Measurements from ENCODE around the gene HBS1L. TPM values are rescaled to one million over a fixed set of nuclear protein-coding genes. Genes with fewer than 3 reads are reported as not detected.
"Not testable (repeated sequence)": the region's sequence is repeated elsewhere in the genome, so short reads cannot be mapped to it uniquely, and the experiment has no call there.

HBS1L gene
- polyA plus RNA-seq, 3 donors = 77.3 to 88.0 (median 82.5) TPM

DNA sequence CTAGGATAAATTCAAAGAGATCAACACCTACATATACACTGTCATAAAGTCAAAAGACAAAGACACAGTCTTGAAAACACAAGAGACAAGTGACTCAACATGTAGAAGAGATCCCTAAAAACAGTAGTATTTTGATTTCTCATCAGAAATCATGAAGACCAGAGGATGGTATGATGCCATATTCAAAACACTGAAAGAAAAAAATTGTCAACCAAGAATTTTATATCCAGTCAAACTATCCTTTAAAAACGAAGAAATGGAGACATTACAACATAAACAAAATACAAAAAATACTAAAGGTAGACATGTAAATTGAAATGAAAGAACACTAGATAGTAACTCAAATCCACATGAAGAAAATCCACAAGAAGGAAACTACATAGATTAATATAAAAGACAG, 27.3 kb upstream of the HBS1L start:
- no peak for DNase-seq (ENCODE audit: low read depth in 3 of 3, low spot score in 2 of 3)

DNA sequence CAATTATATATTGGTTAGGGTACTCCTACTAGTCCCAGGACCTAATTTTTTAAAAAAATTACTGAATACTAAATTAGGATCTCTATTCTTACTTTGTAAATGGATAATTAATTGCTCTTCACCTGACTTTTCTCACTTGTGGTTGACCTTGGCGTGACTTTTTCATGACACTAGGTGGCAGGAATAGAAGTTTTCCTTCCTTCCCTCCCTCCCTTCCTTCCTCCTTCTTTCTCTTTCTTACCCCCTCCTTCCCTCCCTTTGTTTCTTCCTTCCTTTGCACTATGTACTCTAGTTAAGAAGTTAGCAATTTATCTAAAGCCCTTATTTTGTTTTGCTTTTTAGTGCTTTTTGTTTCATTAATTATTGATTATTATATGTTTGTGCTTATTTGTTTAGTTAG, 20.4 kb upstream of the HBS1L start:
- DNase-seq (ENCODE audit: low read depth in 3 of 3, low spot score in 2 of 3) = no peak

DNA sequence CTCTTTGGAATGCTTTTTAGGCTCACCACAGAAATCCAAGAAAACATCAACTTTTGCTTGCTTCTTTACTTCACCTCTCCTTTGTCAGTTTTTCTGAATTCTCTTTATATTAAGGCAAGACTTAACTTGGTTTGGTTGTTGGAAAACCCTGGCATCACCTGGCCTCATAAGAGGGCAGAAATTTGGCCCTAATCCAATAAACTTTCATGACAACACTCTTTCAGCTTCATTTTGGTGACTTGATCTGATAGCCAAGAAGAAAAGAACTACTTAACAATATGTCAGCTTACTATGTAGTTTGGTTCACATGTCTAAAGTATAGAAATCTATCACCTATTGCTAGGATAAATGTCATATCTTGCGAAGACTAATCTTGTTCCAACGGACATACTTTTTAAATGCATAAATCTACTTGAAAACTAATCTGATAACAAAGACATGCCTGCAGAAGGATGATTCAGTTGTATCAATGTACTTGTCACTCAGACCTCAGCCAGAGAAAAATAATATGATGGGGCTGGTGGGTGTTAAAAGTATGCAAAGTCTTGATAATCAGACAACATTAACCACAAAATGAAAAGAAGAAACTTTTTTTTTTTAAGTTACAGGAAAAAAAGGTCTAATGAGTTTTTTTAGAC, 19.3 kb upstream of the HBS1L start:
- DNase-seq (ENCODE audit: low read depth in 3 of 3, low spot score in 2 of 3) = no peak

DNA sequence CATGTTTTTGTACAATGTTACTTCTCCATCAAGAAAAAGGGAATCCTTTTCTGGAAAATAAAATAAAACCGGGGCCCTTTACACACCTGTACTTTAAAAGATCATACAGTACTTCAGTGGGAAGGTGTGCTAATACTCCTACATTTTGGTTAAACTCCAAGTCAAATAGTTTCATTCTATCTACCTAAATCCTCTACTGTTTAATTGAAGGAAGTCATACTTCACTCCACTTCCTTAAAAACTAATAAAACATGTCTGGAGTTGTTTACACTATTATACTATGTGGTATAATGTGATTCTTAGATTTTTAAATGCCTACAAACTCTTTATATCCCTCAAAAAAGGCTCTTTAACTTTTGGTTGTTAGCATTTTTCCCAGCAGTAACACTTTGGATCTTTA, 18.6 kb upstream of the HBS1L start:
- DNase-seq (ENCODE audit: low read depth in 3 of 3, low spot score in 2 of 3) = no peak

- DNase-seq (ENCODE audit: low read depth in 3 of 3, low spot score in 2 of 3) = no peak
Measured at GRCh38 chr6:135072753-135073152, 18.1 kb upstream of the HBS1L start.

GRCh38 chr6:135071541-135071940, 16.9 kb upstream of the HBS1L start:
- no peak for DNase-seq (ENCODE audit: low read depth in 3 of 3, low spot score in 2 of 3)

DNA sequence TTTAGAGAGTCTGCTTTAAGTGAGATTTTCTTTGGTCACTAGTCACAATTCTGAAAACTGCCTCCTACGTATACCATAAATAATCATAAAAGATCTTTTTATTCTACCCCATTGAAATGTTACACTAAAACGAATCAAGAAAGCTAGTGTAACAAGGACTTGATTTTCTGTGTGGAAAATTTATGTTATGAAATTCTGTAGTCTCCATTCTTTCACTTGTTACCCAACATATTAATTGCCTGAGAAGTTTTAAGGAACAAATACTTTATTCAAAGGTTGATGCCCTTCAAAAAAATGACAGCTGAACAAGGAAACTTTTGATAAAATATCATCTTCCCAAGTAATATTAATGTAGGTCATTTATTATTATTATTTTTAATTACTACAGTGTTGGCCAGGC, 13.3 kb upstream of the HBS1L start:
- no peak for DNase-seq (ENCODE audit: low read depth in 3 of 3, low spot score in 2 of 3)

DNA sequence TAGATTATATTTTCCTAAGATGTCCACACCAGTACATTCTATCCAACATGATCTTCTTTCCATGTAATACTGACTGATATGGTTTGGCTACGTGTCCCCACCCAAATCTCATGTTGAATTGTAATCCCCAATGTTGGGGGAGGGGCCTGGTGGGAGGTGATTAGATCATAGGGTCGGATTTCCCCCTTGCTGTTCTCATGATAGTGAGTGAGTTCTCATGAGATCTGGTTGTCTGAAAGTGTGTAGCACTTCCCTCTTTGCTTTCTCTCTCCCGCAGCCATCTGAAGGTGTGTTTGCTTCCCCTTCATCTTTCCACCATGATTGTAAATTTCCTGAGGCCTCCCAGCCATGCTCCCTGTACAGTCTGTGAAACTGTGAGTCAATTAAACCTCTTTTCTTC, 12.2 kb upstream of the HBS1L start:
- no peak for DNase-seq (ENCODE audit: low read depth in 3 of 3, low spot score in 2 of 3)

- DNase-seq (ENCODE audit: low read depth in 3 of 3, low spot score in 2 of 3) = no peak
Measured at GRCh38 chr6:135066397-135066796, 11.8 kb upstream of the HBS1L start.

DNA sequence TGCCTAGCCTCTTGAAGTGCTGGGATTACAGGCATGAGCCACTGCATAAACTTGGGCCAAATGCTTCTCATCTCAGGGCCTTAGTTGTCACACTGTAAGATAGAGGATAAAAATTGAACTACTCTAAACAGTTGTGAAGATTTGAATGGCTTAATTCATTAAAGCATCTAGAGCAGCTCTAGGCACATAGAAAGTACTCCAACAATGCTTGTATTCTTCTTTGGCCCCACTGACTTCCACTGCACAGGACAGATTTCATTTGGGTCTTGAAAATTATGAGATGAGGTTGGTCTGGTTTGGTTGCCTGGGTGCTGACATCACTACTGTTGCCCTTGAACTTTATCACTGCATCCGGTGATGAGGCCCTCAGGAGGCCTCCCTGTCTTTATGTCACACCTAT, 10.0 kb upstream of the HBS1L start:
- no peak for DNase-seq (ENCODE audit: low read depth in 3 of 3, low spot score in 2 of 3)

DNA sequence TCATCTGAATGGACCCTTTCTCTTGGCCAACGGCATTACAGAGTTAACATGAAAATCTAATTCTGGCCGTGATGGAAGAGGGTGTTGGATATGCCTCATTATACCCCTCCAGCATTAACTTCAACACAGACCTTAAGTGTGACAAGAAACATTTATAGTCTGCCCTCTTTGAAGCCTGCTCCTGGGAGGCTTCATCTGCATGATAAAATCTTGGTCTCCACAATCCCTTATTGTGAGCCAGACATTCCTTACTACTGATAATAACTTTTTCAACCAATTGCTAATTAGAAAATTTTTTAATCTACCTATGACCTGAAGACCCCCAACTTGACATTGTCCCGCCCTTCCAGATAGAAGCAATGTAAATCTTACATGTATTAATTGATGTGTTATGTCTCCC, 9.3 kb upstream of the HBS1L start:
- DNase-seq (ENCODE audit: low read depth in 3 of 3, low spot score in 2 of 3) = no peak

DNA sequence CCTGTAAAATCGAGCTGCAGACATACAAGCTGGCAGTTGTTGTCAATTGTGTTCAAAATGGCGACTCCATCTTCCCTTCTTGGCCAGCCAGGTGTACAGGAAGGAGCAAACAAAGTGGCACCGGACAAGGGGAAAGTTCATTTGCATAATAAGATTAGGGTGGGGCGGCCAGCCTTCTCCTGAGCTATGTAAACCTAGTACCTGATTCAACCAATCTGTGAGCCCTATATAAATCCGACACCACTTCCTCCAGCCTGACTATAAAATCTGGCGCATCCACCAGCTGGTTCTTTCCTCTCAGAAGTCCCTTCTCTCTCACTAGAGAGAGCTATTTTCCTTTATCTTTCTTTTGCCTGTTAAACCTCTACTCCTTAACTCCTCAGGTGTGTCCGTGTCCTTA, 8.1 kb upstream of the HBS1L start:
- no peak for DNase-seq (ENCODE audit: low read depth in 3 of 3, low spot score in 2 of 3)

- no peak for DNase-seq (ENCODE audit: low read depth in 3 of 3, low spot score in 2 of 3)
Measured at GRCh38 chr6:135060076-135060475, 5.5 kb upstream of the HBS1L start.

- not testable (repeated sequence) for DNase-seq (ENCODE audit: low read depth in 3 of 3, low spot score in 2 of 3)
Measured at GRCh38 chr6:135058299-135058698, 3.7 kb upstream of the HBS1L start.

DNA sequence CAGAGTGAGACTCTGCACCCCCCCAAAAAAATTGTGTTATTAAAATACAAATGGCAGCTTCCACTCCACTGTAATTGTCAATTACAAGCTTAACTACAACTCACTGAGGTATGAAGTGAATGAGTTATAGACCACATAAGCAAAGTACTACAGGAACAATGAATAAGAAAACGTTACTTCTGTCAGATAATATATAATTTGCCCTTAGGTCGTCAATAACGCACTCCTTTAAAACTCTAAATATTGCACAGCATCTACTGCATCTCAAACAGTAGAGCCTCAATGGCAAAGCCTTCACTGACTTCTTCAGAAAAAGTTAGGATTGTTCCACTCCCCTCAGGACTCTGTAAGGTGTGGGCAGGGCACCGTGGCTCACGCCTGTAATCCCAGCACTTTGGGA, 2.0 kb upstream of the HBS1L start:
- no peak for DNase-seq (ENCODE audit: low read depth in 3 of 3, low spot score in 2 of 3)

DNA sequence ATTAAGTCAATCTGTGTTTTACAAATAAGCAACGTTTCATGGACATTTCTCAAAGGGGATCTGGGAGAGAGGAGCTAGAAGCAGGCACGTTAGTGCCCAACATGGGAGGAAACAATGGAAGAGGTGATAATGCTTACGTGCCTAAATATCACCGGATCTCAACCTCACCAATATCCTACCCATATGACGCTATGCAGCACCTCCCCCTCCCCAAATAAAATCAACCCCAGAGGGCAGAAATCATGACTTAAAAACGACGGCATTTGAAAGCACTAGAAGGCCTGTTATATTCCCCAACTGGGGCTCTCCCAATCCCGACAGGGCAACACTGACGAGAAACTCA, 425 bp downstream of the HBS1L start:
- DNase-seq (ENCODE audit: low read depth in 3 of 3, low spot score in 2 of 3) = no peak

- no peak for DNase-seq (ENCODE audit: low read depth in 3 of 3, low spot score in 2 of 3)
Measured at GRCh38 chr6:135053406-135053805, 1.2 kb downstream of the HBS1L start.

DNA sequence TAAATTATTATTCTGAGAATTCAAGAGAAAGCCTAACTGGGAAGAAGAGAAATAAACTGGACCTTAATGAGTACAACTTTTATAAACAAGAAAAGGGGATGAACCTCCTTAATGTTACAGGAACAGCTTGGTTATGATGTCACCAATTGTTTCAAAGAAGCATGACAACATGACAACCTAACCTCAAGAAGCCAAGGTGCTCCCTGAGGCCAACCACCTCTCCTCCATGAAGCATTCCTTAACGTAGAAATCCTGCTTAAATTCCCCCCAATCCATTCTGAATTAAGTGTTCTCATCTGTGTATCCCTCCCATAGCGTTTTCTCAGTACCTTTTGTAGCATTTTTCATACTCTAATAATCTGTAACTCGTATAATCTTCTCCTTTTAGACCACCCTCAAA, 1.7 kb downstream of the HBS1L start:
- no peak for DNase-seq (ENCODE audit: low read depth in 3 of 3, low spot score in 2 of 3)

GRCh38 chr6:135048915-135049314, 5.7 kb downstream of the HBS1L start:
- no peak for DNase-seq (ENCODE audit: low read depth in 3 of 3, low spot score in 2 of 3)

DNA sequence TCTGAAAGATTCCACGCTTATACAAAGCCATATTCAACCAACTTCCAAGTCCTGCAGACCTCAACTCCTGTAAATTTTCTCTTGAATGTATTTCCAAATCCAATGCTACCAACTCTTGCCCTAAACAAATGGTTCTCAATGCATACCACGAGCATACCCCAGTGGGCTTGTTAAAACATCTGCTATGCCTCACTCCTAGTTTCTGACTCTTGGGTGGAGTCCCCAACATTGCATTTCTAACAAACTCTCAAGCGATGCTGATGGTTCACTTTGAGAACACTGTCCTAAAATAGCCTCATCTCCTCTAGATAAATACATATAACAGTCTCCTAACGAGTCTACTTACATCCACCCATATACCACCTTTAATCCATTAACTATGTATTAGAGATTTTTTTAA, 7.3 kb downstream of the HBS1L start:
- DNase-seq (ENCODE audit: low read depth in 3 of 3, low spot score in 2 of 3) = no peak

DNA sequence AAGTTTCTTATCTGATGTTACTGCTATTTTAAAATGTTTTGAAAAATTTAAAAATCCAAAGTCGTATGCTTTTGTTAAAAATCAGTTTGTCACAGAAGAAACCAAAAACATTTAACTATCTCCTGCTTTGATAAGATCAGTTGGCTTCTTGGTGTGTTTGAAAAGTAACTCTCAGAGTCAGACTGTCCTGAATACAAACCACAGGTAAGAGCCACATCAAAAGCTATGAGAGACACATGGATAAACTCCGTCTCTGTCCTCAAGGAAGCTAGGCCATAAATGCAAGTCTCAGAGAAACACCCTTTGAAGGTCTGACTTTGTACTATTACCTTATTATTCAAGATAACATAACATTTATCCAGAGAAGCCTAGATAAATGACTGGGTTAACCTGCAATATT, 7.7 kb downstream of the HBS1L start:
- no peak for DNase-seq (ENCODE audit: low read depth in 3 of 3, low spot score in 2 of 3)

GRCh38 chr6:135044639-135045038, 10.0 kb downstream of the HBS1L start:
- DNase-seq (ENCODE audit: low read depth in 3 of 3, low spot score in 2 of 3) = no peak

DNA sequence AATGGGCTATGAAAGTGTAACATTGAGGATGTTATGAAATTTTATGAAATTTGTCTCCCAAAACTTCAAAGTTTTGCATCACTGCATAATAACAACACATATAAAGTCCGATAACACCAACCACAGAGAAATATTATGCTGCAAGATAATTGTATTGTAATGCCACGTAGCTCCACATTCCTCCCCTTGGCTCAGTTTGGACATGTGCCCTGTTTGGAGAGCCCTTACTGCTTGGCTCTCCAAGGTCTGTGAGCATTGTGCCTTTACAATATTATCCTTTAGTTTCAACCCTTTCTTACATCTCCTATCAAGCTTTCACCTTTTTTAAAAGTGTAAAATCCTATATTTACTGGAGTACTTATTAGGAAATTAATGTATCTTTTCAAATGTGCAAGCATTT, 10.8 kb downstream of the HBS1L start:
- DNase-seq (ENCODE audit: low read depth in 3 of 3, low spot score in 2 of 3) = no peak

DNA sequence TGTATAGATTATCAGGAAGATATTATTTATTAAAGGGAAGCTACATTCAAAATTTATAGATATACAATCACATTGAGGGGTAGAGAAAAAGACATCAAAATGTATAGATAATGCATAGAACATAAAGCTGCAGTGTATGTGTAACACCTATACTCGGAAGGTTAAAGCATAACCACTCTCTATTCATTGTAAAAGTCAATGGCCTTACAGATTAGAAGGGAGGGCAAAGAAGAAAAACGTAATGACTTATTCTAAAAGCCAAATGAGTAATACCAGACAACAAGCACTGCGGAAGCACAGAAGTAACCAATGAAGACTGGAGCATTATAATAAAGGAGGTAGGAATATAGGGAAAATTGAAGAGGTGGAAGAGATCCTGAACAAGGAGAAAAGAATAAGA, 11.3 kb downstream of the HBS1L start:
- no peak for DNase-seq (ENCODE audit: low read depth in 3 of 3, low spot score in 2 of 3)
